ENCODE measurements around the gene EHBP1L1.

The EHBP1L1 gene

DNA sequence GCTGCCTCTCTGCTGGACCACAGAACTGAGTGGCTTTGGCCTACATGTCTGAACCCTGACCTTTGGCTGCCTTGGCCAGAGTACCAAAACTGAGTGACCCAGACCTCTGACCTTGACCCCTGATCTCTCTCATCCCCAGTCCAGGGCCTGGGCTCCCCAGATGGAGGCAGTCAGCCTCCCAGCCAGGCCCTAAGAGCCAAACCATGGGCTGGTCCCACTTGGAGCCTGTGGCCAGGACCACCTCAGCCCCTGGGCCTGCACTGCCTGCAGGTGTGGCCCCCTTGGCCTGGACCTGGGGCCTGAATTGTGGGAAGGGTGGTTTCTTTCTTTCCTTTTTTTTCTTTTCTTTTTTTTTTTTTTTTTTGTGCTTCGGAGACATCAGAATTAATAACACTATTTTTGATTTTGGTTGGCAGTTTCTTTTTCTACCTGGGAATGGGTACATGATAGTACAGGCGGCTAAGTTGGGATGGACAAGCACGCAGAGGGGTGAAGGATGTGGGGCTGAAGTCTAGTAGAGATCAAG, 61.2 kb downstream of the EHBP1L1 start:
- TF ChIP-seq, protein P1, sequence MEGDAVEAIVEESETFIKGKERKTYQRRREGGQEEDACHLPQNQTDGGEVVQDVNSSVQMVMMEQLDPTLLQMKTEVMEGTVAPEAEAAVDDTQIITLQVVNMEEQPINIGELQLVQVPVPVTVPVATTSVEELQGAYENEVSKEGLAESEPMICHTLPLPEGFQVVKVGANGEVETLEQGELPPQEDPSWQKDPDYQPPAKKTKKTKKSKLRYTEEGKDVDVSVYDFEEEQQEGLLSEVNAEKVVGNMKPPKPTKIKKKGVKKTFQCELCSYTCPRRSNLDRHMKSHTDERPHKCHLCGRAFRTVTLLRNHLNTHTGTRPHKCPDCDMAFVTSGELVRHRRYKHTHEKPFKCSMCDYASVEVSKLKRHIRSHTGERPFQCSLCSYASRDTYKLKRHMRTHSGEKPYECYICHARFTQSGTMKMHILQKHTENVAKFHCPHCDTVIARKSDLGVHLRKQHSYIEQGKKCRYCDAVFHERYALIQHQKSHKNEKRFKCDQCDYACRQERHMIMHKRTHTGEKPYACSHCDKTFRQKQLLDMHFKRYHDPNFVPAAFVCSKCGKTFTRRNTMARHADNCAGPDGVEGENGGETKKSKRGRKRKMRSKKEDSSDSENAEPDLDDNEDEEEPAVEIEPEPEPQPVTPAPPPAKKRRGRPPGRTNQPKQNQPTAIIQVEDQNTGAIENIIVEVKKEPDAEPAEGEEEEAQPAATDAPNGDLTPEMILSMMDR (IDR thresholded peaks at IDR 0.05) = no peak

DNA sequence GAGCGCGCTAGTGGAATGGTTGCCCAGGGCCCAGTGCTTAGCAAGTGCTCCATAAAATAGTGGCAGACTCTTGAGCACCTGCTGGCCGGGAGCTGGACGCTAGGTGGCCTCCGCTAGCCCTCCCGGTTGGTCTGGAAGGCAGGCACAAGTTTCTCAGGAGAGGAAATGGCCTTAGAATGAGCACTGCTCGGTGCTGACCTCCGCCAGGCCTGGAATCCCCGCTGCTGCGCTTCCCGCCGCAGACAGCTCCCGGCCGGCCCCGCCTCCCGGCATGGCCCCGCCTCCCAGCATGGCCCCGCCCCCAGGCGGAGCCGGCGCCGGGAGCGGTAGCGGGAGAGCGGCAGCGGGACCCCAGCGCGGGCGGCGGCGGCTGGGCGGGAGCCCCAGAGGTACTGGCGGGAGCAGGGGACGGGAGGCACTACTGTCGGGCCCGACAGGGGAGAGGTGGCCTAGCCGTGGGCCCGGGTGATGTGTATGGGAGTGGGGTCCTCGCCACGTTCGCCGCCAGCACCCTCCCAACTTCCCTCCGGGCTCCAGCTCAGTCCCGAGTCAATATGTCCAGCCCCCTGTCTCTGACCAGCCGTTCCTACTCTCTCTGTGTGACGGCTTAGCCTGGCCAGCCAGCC, 62.1 kb downstream of the EHBP1L1 start, which contains the start of gene SIPA1:
Gene SIPA1 (plus strand): TSS at position 308 of the 626 bp plus-strand sequence. CDS start 2,821 bp downstream, outside the sequence.
- TF ChIP-seq, protein P1 (IDR thresholded peaks at IDR 0.05) = peak; percentile 37

DNA sequence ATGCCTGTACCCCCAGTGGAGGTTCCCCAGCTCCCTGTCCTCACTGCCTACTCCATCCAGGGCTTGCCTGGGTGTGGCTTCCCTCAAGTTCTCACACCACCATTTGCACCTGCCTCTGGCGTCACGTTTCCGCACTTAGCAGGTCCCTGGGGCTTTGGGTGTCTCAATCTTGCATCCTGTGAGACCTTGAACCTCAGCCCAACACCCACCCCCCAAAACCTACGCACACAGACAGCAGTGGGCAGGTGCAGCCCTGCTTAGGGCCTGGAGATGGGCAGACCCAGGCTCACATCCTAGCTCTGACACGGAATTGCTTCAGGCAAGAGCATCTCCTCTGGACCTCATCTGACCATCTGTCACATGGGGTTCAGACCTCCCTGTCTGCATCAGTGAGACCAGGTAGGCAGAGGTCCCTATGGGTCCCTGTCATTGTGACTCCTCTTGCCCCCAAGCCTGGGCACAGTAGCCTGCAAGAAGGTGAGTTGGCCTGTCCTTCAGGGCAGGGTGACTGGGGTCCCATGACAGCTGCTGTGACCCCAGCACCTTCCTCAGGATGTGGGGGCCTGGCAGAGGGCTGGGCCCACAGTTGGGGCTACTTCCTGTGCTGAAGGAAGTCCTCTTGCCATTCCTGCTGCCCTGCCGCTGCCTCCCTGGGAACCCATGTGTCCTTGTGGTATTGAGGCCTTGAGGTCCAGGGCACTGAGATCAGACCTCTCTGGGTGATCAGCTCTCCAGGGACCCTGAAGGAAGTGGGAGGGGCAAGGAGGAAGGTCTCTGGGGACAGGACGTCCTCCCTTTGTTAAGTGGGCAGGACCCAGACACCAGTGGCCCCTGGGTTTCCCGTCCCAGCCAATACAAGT, 64.0 kb downstream of the EHBP1L1 start:
- TF ChIP-seq, protein P1 (IDR thresholded peaks at IDR 0.05) = no peak

DNA sequence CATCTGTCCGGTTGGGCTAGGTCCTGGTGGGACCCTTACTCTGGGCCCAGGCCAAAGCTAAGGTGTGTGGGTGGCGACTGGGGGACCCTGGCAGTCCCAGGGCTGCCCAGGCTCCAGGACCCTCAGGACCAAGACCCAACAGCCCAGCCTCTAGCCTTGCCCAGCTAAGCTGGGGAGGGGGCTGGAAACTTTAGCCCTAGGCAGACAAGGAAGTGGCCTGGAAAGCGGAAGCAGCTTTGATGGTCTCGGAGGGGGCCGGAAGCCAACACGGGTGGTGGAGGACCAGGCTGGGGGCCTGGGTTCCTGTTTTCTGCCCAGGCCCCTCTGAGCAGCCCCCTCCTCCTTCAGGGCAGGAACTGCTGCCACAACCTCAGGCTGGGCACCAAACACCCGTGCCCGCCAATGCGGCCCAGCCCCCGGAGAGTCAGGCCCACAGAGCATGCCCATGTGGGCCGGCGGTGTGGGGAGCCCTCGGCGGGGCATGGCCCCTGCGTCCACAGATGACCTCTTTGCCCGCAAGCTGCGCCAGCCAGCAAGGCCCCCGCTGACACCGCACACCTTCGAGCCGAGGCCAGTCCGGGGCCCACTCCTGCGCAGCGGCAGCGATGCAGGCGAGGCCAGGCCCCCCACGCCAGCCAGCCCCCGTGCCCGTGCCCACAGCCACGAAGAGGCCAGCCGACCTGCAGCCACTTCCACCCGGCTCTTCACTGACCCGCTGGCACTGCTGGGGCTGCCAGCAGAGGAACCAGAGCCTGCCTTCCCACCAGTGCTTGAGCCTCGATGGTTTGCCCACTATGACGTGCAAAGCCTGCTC, 64.8 kb downstream of the EHBP1L1 start:
- TF ChIP-seq, protein P1 (IDR thresholded peaks at IDR 0.05) = no peak

DNA sequence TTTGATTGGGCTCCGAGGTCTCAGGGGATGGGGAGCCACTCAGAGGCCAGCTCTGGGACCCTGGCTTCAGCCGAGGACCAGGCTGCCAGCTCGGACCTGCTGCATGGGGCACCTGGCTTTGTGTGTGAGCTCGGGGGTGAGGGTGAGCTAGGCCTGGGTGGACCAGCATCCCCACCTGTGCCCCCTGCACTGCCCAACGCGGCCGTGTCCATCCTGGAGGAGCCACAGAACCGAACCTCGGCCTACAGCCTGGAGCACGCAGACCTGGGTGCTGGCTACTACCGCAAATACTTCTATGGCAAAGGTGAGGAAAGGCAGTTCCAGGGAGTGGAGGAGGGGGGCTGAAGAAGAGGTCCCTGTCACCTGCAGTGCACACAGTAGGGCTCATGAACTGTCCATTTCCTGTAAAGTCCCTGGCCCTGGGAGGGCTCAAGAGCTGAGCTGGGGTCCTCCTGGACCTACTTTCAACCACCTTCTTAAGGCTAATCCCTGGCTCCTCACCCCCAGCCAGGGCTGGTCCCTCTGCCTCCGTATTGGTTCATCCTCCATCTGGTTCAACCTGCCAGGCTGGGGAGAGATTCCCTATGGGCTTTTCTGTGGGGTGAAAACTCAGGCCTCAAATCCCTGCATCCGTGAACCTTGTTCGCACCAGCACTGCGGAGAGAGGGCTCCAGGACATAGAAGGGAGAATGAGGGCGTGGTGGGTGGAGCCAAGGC, 65.6 kb downstream of the EHBP1L1 start:
- TF ChIP-seq, protein P1 (IDR thresholded peaks at IDR 0.05) = no peak

All from LNCAP (cell line).